HG03558 (cell line): ENCODE measurements around the gene NBAS.
A peak's percentile ranks its signal among the peaks of the same experiment; 100 is the strongest.
"Not testable (repeated sequence)": the region's sequence is repeated elsewhere in the genome, so short reads cannot be mapped to it uniquely, and the experiment has no call there.

ENCODE experiments used
- ATAC-seq: cut with Tn5 transposase; IDR thresholded peaks from one replicate; pipeline ENCODE4 v1.9.1; 2021; ENCODE audit warnings: moderate number of reproducible peaks; ENCODE audit not compliant: unreplicated experiment; ENCODE audit errors: extremely low read depth

NBAS gene

GRCh38 chr2:15334644-15335326, 226.3 kb downstream of the NBAS start:
- no peak for ATAC-seq

- no peak for ATAC-seq
Measured at GRCh38 chr2:15331787-15332186, 229.3 kb downstream of the NBAS start.

GRCh38 chr2:15325296-15325695, 235.8 kb downstream of the NBAS start:
- ATAC-seq = no peak

GRCh38 chr2:15323227-15323626, 237.9 kb downstream of the NBAS start:
- ATAC-seq = no peak

GRCh38 chr2:15321481-15321880, 239.7 kb downstream of the NBAS start:
- not testable (repeated sequence) for ATAC-seq

GRCh38 chr2:15316370-15316814, 244.7 kb downstream of the NBAS start:
- no peak for ATAC-seq

GRCh38 chr2:15315411-15315810, 245.7 kb downstream of the NBAS start:
- no peak for ATAC-seq

GRCh38 chr2:15313657-15314056, 247.5 kb downstream of the NBAS start:
- ATAC-seq = peak; percentile 81

GRCh38 chr2:15311926-15312325, 249.2 kb downstream of the NBAS start:
- no peak for ATAC-seq

GRCh38 chr2:15311201-15311907, 249.8 kb downstream of the NBAS start:
- ATAC-seq = peak; percentile 32

- no peak for ATAC-seq
Measured at GRCh38 chr2:15307526-15307925, 253.6 kb downstream of the NBAS start.

- ATAC-seq = no peak
Measured at GRCh38 chr2:15306706-15307105, 254.4 kb downstream of the NBAS start.

- no peak for ATAC-seq
Measured at GRCh38 chr2:15303874-15304273, 257.3 kb downstream of the NBAS start.

- ATAC-seq = no peak
Measured at GRCh38 chr2:15302154-15302553, 259.0 kb downstream of the NBAS start.

- ATAC-seq = no peak
Measured at GRCh38 chr2:15300624-15301573, 260.2 kb downstream of the NBAS start.

- ATAC-seq = no peak
Measured at GRCh38 chr2:15299904-15300520, 261.1 kb downstream of the NBAS start.

- no peak for ATAC-seq
Measured at GRCh38 chr2:15298770-15299169, 262.4 kb downstream of the NBAS start.

- peak; percentile 83 for ATAC-seq
Measured at GRCh38 chr2:15293262-15293937, 267.7 kb downstream of the NBAS start.

- no peak for ATAC-seq
Measured at GRCh38 chr2:15287447-15288184, 273.5 kb downstream of the NBAS start.
